GM12878 (cell line): ENCODE results near the gene CLDN6. TPM values are rescaled to one million over a fixed set of nuclear protein-coding genes. Genes with fewer than 3 reads are reported as not detected.

Experiments used
- BCLAF1 ChIP-seq: fragments of 450-650 bp; IDR thresholded peaks from 2 replicates; pipeline ENCODE4 v1.6.1; 2017; ENCODE audit warnings: antibody characterized with exemption, mild to moderate bottlenecking, moderate library complexity
- CBX5 ChIP-seq: sonication (generic); IDR thresholded peaks from 2 replicates; pipeline ENCODE4 v1.6.1; 2016; ENCODE audit warnings: low read depth, moderate library complexity, mild to moderate bottlenecking, inconsistent platforms
- CEBPZ ChIP-seq: fragments of 150-350 bp; IDR thresholded peaks from 2 replicates; pipeline ENCODE4 v1.6.1; 2016; ENCODE audit warnings: low read depth, low read length
- CHD1 ChIP-seq: IDR thresholded peaks from 2 replicates; pipeline ENCODE4 v1.6.1; 2012; ENCODE audit warnings: low read depth, low read length, improper control_type of control experiment
- CREB1 ChIP-seq: IDR thresholded peaks from 2 replicates; pipeline ENCODE4 v1.6.1; 2012; ENCODE audit warnings: low read depth, mild to moderate bottlenecking, inconsistent platforms
- E2F8 ChIP-seq: fragments of 450-650 bp; IDR thresholded peaks from 2 replicates; pipeline ENCODE4 v1.6.1; 2018; ENCODE audit warnings: mild to moderate bottlenecking, low read depth, moderate library complexity; ENCODE audit not compliant: partially characterized antibody
- ELK1 ChIP-seq: IDR thresholded peaks from 2 replicates; pipeline ENCODE4 v1.6.1; 2012; ENCODE audit warnings: low read depth, low read length, improper control_type of control experiment
- IRF4 ChIP-seq: IDR thresholded peaks from 2 replicates; pipeline ENCODE4 v1.6.1; 2011; ENCODE audit warnings: low read depth, low read length
- KDM1A ChIP-seq: fragments of 200-600 bp; sonication (generic); IDR thresholded peaks from 2 replicates; pipeline ENCODE4 v1.6.1; 2016; ENCODE audit warnings: borderline replicate concordance
- MAX ChIP-seq: IDR thresholded peaks from 2 replicates; pipeline ENCODE4 v1.6.1; 2012; ENCODE audit warnings: low read depth, low read length, improper control_type of control experiment
- NR2F1 ChIP-seq: fragments of 450-650 bp; conservative IDR thresholded peaks from 2 replicates; pipeline ENCODE4 v1.6.1; 2017; ENCODE audit warnings: mild to moderate bottlenecking
- POU2F2 ChIP-seq: IDR thresholded peaks from 3 replicates; pipeline ENCODE4 v1.6.1; 2011; ENCODE audit warnings: low read depth, mild to moderate bottlenecking, low read length, borderline replicate concordance
- RB1 ChIP-seq: fragments of 450-650 bp; formaldehyde crosslinking; IDR thresholded peaks from 2 replicates; pipeline ENCODE4 v1.6.1; 2017; ENCODE audit warnings: mild to moderate bottlenecking, borderline replicate concordance
- SMAD5 ChIP-seq: IDR thresholded peaks from 2 replicates; pipeline ENCODE4 v1.6.1; 2016; ENCODE audit warnings: antibody characterized with exemption, low read depth
- TAF1 ChIP-seq: IDR thresholded peaks from 2 replicates; pipeline ENCODE4 v1.6.1; 2011; ENCODE audit warnings: mild to moderate bottlenecking, low read depth, low read length, borderline replicate concordance
- ZBTB4 ChIP-seq: fragments of 450-650 bp; formaldehyde crosslinking; IDR thresholded peaks from 2 replicates; pipeline ENCODE4 v1.4.0; 2022; ENCODE audit warnings: mild to moderate bottlenecking, moderate library complexity
- ZNF274 ChIP-seq: IDR thresholded peaks from one replicate; pipeline ENCODE4 v1.8.0; 2011; ENCODE audit not compliant: insufficient read length, insufficient read depth
- polyA plus RNA-seq, 11 experiments: library from polyadenylated mRNA; depleted of rRNA in 4 of 11; unstranded in 6 of 11; stranded (reverse) in 5 of 11; fragments of >200 nt; fragmentation: Nextera tagmentation in 4 of 11; fragmentation: Illumina TruSeq in 1 of 11; extraction: Ambion mirVana in 4 of 11; extraction: Trizol in 1 of 11; gene quantifications; 1 replicate in 1 of 11; 2 replicates in 10 of 11; pipeline versions ENCODE4 v1.2.1 to v1.2.3, GENCODE V29; 2011 to 2016; ENCODE audit warnings: inconsistent platforms in 2 of 11, missing spikeins in 2 of 11, low read depth in 1 of 11
- total RNA-seq, 4 experiments: library from RNA; depleted of rRNA in 3 of 4; stranded (reverse); fragments of >200 nt in 3 of 4; fragmentation: Illumina TruSeq in 1 of 4; extraction: Trizol in 1 of 4; gene quantifications; 2 replicates each; pipeline versions ENCODE4 v1.2.1 to v1.2.3, GENCODE V29; 2013 to 2021

The CLDN6 gene
- total and polyA plus RNA-seq, 10 of the 15 experiments (the other 5 are each of a cell fraction or from before 2014, with no cell fraction given) = 0.15 to 0.26 (median 0.23) TPM; not detected in 7

GRCh38 chr16:3020247-3020603, 2.2 kb upstream of the CLDN6 start, which contains the start of gene TNFRSF12A (continued):
- TF ChIP-seq CEBPZ (no peak), NR2F1 (peak; percentile 38; the same call in 1 of the 2 replicates), IRF4 (no peak), ELK1 (0 out of 2 replicates have a peak, but pooled peaks have one; percentile 20), CHD1 (no peak), ZBTB4 (CRISPR knock-in tag) (no peak), CBX5 (no peak), KDM1A (no peak), E2F8 (no peak), BCLAF1 (no peak), POU2F2 (no peak), ZNF274 (no peak), MAX (no peak), CREB1 (0 out of 2 replicates have a peak, but pooled peaks have one; percentile 11), RB1 (no peak), TAF1 (0 out of 2 replicates have a peak, but pooled peaks have one; percentile 46), SMAD5 (no peak)
